CD1c-positive myeloid dendritic cell (primary cell): Measurements from ENCODE around the gene DENND2A.
"Not testable (repeated sequence)": the region's sequence is repeated elsewhere in the genome, so short reads cannot be mapped to it uniquely, and the experiment has no call there.

ENCODE experiments used
- DNase-seq: peaks from one replicate; pipeline ENCODE4 v3.0.0-alpha.2; 2016; ENCODE audit errors: extremely low spot score

The DENND2A gene

DNA sequence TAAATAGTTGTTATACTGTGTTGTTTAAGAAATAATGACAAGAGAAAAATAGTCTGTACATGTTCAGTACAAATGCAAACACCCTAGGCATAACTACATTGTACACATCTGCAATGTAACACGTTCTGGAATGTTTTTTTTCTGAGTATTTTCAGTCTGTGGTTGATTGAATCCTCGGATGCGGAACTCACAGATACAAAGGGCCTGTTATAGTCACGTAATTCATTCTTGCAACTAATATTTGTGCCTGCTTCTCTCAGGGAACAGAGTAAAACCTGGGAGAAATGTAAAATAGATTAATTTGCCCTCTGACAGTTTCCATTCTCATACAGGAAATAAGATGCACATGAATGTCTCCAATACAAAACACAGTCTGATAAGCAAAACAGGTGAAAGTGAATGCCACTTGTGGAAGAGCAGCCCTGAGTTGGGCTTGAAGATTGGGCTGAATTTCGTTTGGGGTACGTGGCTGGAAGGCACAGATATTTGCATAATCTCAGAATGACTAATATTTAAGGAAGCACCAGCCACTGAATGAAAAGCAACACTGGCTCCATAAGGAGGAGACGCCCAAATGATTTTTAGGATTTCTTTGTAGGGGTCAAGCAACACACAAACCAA, 19.1 kb downstream of the DENND2A start:
- no peak for DNase-seq

DNA sequence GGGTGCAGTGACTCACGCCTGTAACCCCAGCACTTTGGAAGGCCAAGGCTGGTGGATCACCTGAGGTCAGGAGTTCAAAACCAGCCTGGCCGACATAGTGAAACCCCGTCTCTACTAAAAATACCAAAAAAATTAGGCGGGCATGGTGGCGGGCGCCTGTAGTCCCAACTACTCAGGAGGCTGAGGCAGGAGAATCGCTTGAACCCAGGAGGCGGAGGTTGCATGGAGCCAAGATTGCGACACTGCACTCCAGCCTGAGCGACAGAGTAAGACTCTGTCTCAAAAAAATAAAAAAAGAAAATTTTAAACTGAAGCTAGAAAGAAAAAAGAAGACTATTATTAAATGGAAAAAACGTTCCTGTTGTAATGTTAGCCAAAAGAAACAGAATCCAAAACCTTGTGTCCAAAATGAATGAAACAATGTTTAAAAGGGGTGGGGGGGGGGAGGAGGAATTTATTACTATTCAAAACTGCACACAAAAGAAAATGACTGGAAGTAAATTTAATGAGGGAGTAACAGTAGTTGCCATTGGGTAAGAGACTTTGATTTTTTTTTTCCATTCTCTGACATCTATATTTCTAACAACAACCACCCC, 20.6 kb downstream of the DENND2A start:
- DNase-seq: not testable (repeated sequence)

DNA sequence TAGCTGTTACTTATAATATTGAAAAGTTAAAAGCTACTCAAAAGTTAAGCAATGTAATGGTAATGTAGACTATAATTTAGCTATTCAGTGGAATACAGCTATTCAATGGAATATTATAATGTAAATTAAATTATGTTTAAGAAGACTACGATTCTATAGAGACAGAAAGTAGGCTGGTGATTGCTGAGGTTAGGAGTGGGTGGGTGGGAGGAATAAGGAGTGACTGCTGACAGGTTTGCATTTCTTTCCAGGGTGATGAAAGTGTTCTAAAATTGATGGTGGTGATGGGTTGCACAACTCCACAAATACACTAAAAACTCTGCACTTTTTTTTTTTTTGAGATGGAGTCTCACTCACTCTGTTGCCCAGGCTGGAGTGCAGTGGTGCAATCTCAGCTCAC, 21.4 kb downstream of the DENND2A start:
- no peak for DNase-seq

DNA sequence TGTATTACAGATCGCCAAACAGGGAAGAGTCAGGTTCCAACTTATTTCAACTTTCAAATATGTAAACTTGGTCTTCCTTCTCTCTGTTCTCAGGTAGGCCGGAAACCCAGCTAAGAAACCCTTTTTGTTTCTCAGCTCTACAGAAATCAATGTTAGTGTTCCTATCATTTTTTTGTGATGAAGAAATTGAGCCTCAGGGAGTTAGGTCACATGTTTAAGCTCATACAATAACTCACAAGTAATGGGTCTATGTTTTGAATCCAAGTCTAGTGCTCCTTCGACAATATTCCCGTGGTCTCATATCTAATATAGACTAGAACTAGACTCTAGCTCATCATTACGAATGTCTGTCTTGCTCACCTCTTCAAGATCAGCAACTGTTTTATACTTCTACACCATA, 22.3 kb downstream of the DENND2A start:
- no peak for DNase-seq

DNA sequence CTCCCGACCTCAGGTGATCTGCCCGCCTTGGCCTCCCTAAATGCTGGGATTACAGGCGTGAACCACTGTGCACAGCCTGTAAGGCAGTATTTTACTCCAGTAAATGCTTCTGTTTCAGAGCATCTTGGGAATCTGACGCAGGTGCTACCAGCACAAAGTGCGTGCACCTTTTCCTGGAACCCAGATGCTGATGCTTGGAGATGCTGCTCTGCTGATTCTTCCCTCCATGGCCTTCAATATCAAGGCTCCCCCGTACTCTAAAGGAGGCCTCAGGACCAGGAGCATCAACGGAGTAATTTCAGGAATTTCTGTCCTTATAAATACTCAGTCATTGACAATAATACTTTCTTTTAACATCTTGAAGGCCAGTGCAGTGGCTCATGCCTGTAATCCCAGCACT, 23.5 kb downstream of the DENND2A start:
- no peak for DNase-seq

DNA sequence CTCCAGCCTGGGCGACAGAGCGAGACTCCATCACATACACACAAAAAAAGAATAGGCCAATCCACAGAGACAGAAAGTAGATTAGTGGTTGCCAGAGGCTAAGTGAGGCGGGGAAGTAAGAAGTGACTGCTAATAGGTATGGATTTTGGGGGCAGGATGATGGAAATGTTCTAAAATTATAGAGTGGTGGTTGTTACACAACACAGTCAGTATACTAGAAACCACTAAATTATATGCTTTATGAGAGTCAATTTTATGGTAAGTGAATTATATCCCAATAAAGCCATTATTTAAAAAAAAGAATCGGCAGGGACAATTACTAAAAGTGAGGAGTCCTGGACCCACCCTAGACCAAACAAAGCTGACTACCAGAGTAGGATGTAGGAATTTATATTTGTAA, 24.3 kb downstream of the DENND2A start:
- DNase-seq: no peak

DNA sequence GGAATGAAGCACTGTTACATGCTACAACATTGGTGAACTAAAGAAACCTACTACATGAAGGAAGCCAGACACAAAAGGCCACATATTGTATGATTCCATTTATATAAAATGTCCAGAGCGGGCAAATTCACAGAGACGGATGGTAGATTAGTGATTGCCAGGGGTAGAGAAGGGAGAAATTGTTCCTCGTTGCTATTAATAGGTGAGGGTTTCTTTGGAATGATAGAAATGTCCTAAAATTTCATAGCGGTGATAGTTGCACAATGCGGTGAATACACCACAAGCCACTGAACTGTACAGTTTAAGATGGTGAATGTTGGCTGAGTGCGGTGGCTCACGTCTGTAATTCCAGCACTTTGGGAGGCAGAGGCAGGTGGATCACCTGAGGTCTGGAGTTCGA, 29.0 kb downstream of the DENND2A start:
- DNase-seq: no peak

DNA sequence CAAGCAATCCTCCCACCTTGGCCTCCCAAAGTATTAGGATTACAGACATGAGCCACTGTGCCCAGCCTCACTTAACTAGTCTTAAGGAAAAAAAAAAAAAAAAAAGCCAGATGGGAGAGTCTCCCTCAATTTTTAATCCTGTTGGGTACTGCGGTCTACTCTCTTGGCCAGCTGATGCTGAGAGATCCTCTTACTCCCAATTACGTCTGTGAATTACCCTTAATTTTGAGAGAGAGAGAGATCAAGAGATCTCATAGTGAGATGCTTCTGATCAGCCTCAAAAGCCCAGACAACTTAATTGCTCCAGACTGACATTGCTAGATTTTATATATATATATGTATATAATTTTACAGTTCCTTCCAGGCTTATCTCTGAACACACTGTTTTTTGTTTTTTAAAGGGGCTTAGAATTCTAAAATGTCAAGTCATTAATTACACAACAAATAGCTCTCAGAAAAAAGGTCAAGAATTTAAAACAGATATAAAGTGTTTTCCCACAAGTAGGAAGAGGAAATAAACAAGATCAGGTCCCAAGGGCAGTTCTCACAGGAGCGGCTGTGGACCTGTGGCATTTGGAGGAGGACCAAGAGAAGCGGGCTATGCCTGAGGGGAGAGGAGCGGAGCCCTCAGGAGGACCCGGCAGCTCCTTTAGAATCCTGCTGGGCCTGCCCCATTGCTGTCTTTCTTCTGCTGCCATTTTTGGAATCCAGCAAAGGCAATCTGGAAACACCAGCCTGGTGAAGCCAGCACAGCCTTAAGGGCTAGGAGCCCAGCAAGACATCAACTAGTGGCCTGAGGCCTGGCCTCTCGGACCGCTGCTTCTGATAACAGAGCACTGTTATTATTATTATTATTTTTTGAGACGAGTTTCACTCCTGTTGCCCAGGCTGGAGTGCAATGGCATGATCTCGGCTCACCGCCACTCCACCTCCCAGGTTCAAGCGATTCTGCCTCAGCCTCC, 30.1 kb downstream of the DENND2A start:
- no peak for DNase-seq

DNA sequence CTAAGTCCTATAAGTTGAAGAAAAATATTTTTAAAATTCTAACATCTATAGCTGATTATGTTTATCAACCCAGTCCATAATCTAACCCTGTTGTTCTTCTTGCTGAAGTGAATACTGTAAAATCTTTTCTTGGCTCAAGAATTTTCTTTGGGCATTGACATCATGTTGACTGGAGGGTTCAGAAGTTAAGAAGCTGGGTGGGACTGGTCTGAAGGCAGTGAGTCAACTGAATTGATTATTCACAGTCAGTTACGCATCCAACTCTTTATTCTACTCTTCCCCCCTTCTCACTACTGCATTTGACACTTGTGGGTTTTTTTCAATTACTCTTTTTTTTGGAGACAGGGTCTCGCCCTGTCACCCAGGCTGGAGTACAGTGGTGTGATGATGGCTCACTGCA, 31.0 kb downstream of the DENND2A start:
- DNase-seq: no peak

DNA sequence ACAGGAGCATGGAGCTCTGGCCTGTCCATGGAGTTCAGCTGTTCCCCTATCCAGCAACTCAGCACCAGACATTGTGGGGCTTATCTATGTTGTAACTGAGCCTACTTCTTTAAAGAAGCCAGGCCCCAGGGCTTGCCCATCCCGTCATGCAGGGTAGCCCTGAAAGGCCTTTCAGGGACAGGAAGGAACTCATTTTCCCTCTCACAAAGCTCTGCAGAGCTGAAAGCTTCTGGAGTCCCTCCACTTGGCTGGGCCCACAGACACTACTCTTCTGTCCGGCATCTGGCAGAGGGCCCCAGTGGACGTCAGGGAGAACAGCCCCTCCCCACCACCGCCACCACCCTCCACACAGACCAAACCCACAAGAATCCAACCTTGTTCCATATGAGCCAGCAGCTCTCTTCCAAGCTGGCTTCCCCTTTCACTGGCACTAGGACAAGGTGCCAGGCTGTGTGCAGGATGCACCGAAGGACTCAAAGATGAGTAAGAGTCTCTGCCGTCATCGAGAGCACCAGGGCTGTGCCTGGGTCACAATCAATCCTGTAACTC, 33.1 kb downstream of the DENND2A start:
- no peak for DNase-seq

DNA sequence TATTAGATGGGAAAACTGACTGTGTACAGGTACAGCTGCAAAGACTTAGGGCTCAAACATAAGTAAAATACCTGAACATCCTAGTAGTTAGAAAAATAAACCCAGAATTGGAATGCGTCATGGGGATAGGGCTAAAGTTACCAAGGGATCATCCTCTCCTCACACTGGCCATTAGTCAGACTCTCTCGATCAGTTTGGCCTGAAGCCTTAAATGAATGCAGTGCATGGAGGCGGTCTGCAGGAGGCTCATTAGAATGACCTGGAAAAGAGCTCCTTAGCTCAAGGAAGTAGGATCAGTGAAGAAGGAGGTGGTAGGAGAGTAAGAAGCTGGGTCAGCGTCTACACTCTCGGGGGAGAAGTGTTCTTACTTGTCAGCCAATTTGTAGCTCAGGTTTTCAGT, 35.3 kb downstream of the DENND2A start:
- DNase-seq: no peak

DNA sequence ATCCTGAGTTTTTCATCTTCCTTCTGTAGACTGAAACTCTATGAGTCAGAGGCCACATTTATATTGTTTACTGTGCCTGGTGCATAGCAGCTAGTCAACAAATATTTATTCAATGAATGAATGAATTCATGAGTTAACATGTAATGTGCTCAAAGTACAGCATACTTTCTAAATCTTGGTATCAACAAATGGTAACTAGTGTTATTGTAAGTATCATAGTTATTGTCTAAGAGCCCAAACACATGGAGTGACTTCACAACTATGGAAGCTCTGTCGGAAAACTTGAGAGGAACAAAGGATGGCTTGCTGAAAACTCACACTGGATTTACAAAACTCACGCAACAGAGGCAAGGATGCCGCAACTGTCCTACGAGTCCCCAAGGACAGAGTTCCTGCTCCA, 35.9 kb downstream of the DENND2A start:
- no peak for DNase-seq

DNA sequence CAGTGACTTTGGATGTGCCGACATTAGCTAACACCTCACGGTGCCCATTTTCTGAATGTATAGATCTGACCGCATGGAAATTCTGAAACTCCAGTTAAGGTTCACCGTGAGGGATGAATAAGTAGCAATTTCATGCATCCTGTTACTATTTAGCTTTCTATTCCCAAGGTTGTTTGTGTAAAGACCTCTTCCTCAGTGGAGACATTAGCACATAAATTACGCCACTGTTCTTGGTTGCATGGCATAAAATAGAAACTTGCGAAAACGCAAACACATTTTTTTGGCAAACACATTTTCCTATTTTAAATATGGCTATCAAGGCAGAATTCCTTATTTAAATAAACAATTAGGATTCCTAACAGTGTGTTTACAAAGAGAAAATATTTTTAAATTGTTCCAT, 36.5 kb downstream of the DENND2A start:
- DNase-seq: no peak

DNA sequence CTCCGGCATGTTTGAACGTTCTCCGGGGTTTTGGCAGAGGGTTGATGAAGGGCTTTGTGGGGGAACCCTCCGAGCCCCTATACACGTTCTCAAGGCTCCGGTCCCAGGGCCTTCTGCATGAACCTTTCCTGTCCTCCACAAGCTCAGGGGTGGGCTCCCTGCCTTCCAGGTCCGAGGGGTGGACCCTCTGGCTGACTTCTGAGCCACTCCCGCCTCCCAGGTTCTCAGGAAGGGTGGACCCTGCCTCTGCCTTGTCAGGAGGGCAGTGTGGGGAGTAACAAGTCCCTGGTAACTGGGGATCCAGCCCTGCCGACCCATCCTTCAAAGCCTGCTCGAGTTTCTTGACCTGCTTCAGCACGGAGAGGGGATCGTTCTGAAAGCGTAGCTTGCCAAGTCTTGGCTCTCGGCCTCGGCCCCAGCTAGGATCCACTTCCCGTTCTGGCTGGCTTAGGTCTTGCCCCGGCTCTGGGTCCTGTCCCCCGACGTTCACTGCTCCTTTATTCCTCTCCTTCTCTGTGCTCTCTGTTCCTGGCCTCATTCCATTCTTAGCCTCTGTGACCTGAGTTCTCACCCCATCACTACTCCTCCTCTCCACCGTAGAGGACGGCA, 38.9 kb downstream of the DENND2A start:
- DNase-seq: no peak

DNA sequence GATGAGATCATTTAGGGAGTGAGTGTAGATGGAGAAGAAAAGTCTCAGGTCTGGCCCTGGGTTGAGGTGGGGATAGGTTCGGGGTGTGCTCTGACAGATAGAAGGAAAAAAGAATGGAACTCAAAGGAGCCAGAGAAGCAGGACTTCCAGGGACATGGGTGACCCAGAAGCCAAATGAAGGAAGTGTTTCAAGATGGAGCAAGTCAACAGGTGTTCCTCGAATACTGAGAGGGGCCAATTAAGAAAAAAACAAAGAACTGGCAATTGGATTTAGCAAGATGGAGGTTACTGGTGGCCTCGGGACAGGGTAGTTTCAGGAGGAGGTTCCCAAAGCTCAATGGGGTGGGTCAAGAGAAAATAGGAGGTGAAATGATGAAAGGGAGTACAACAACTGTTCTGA, 40.3 kb downstream of the DENND2A start:
- no peak for DNase-seq

DNA sequence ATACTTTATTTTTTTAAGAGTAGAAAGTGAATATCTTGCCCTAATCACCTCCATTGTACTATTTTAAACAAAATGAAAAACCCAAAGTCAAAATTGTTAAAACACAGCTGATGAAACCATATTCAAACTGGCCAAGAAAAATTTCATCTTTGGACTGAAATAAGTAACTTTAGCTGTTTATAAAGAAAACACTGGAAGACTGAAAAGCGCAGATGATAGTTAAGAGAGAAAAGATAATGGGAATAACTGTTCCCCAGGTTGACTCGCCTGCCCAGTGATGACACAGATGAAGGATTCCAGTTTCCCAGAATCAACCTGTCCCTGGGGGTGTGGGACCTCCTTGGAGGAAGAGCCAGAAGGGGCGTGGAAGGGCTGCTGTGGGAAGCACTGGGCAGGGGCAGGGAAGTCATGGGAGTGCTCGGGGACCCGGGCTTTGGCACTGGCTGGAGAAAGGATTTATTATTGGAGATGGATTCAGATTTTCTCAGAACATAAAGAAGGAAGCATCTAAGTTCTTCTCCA, 43.1 kb downstream of the DENND2A start:
- DNase-seq: no peak

DNA sequence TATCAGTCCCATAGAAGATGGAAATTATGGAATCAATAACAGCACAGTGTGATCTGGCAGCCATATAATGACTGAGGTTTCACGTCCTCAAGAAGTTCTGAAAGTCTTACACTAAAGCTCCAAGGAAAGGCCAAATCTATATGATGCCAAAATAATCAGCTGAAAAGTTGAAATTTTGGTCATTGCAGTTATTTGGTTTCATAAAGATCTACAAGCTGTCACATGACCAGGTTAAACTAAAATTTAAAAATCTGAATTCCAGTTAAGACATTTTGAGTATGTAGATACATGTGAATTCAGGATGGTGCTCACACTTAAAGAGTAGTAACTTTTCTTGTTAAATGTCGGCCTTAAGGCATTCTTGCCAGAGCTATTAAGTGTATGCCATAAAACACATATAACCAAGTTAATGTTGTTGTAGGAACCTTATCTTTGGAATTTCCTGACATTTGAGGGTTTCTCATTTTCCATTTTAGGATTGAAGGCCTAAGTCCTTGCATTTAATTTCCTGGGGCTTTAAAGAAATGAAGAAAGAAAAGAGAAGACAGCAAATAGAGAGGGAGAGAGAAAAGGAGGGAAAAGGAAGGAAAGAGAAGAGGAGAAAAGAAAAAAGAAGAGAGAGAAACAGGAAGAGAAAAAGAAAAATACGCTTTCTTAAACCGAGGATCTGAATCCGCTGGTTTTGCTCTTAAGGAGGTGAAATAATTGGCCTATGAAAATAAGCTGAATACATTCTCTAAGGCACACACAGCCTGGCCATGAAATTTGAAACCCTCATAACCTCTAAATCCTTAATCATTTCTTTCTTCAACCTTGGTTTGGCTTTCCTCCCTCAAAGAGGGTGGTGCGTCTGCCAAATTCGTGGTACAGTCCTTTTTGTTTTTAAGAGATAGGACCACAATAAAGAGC, 43.8 kb downstream of the DENND2A start:
- no peak for DNase-seq

DNA sequence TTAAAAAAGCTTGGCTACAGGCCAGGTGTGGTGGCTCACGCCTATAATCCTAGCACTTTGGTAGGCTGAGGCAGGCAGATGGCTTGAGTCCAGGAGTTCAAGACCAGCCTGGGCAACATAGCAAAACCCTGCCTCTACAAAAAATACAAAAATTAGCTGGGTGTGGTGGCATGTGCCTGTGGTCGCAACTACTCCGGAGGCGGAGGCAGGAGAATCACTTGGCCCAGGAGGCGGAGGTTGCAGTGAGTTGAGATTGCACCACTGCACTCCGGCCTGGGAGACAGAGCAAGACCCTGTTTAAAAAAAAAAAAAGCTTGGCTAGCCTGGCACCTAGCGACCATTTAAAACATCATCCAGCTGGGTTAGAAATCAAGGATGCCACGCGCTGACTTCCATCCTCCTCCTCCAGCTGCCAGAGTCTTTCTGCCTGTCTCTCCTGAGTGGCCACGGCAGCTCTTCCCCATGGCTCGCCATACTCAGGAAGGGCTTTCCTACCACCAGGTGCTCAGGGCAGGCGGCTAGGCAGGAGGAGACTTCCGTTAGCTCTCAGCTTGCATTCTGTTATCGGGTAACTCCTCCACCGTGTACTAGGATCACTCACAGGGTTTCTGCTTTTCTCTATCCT, 45.0 kb downstream of the DENND2A start:
- no peak for DNase-seq

DNA sequence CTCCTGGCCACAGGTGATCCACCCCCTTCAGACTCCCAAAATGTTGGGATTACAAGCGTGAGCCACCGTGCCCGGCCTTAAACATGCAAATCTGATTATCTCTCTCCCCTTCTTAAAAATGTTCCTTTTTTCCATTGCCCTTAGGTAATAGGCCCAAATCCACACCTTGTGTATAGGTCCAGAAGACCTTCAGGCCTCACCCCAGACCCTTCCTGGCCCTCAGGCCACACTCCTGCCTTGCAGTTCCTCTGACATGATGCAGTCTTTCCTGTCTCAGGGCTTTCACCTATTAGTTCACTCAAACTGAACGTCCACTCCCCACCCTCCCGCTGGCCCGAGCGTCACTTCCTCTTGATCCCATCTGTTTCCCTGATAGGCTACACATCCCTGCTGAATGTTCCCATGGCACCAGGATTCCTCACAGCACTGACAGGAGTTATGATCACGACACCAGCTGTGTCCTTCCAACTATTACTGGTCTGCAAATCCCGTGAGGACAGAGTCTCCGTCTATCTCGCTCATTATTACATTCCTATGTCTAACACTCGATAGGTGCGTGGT, 46.4 kb downstream of the DENND2A start:
- DNase-seq: no peak

DNA sequence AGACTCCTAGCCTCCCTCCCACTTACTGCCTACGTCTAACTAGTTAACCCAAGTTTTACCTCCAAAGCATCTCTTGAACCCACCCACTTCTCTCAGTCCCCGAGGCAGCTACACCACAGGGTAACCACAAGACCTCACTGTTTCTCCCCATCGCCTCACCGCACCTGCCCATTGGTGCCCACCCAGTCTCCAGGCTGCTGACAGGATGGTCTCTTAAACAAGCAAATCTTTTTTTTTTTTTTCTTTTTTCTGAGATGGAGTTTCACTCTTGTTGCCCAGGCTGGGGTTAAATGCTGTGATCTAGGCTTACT, 47.0 kb downstream of the DENND2A start:
- no peak for DNase-seq
